ENCODE results near the gene CCDC83.
"Not testable (repeated sequence)": the region's sequence is repeated elsewhere in the genome, so short reads cannot be mapped to it uniquely, and the experiment has no call there.

Gene CCDC83

DNA sequence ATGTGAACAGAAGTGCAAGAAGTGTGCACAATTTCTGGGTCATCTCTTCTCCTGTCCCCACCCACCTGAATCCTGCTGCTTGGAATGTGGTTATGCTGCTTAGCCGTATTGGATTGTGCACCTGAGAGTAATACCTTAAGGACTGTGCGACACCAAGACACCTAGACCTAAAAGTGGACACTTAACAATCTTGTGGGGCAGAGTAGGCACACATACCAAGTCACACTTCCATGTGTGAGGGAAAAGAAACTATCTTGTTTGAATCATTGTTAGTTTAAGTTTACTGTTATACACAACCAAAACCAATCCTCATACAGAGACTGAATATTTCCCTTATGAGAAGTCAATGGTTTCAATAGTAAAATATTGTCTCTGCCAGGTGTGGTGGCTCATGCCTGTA is 93.7 kb downstream of the CCDC83 start:
- H3K4me1 ChIP-seq (ENCODE audit: control insufficient read depth, low read depth, low read length): no peaks in the 10 kb centered on the region
- H3K4me3 ChIP-seq (ENCODE audit: low read length): no peak overlapping the region
- no peaks in the 10 kb centered on the region for H3K27me3 ChIP-seq (ENCODE audit: control insufficient read depth, insufficient read depth, low read length)
- H3K27ac ChIP-seq (ENCODE audit: low read length): no peak overlapping the region
- H3K9ac ChIP-seq (ENCODE audit: low read length): no peak overlapping the region
- no peaks in the 10 kb centered on the region for H3K36me3 ChIP-seq (ENCODE audit: control insufficient read depth, low read depth, low read length)
- no peaks in the 10 kb centered on the region for H3K9me3 ChIP-seq (ENCODE audit: control insufficient read depth, low read depth, low read length)

DNA sequence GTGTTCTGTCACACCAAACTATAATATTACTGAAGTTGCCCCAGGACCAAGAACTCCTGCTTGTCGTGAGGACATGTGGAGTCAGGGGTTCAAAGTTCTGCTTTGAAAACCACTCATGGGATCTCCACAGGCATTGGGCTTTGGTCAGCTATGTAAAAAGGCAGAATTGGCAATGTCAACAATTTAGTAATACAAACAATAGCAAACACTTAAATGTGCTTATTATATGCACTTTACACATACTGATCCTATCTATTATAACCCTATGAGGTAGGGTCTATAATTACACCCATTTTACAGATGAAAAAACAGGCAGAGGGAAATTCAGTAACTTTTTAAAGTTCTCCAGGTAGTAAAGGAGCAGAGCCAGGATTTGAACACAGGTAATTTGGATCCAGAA is 94.6 kb downstream of the CCDC83 start:
- H3K9me3 ChIP-seq (ENCODE audit: control insufficient read depth, low read depth, low read length): no peaks in the 10 kb centered on the region
- H3K27me3 ChIP-seq (ENCODE audit: control insufficient read depth, insufficient read depth, low read length): no peaks in the 10 kb centered on the region
- H3K36me3 ChIP-seq (ENCODE audit: control insufficient read depth, low read depth, low read length): no peaks in the 10 kb centered on the region
- no peak overlapping the region for H3K4me3 ChIP-seq (ENCODE audit: low read length)
- no peak overlapping the region for H3K27ac ChIP-seq (ENCODE audit: low read length)
- H3K9ac ChIP-seq (ENCODE audit: low read length): no peak overlapping the region
- no peaks in the 10 kb centered on the region for H3K4me1 ChIP-seq (ENCODE audit: control insufficient read depth, low read depth, low read length)

DNA sequence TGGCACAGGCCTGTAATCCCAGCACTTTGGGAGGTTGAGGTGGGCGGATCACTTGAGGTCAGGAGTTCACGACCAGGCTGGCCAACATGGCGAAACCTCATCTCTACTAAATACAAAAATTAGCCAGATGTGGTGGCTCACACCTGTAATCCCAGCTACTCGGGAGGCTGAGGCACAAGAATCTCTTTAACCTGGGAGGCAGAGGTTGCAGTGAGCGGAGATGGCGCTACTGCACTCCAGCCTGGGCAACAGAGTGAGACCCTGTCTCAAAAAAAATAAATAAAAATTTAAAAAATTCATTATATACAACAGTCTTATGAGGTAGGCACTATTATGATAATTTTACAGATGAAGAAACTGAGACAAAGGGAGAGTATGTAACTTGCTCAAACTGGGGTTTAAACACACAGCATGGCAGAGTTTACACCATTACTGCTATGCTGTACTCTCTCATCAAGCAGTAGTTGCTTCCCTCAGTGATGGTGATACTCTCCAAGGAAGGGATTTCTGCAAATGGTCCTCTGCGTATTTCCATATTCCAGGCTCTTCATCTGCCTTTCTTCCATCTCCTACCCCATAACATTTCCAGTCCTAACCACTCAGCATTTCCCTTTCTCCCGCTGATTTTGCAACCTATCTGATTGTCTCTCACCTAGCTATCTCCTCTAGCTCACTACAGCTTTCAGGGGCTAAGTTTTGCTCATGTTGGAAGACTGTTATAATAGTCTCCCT is 95.3 kb downstream of the CCDC83 start:
- Histone ChIP-seq H3K4me1 (ENCODE audit: control insufficient read depth, low read depth, low read length) (no peaks in the 10 kb centered on the region), H3K4me3 (ENCODE audit: low read length) (no peak overlapping the region), H3K27ac (ENCODE audit: low read length) (no peak overlapping the region), H3K9ac (ENCODE audit: low read length) (no peak overlapping the region), H3K36me3 (ENCODE audit: control insufficient read depth, low read depth, low read length) (no peaks in the 10 kb centered on the region), H3K27me3 (ENCODE audit: control insufficient read depth, insufficient read depth, low read length) (no peaks in the 10 kb centered on the region), H3K9me3 (ENCODE audit: control insufficient read depth, low read depth, low read length) (no peaks in the 10 kb centered on the region)

DNA sequence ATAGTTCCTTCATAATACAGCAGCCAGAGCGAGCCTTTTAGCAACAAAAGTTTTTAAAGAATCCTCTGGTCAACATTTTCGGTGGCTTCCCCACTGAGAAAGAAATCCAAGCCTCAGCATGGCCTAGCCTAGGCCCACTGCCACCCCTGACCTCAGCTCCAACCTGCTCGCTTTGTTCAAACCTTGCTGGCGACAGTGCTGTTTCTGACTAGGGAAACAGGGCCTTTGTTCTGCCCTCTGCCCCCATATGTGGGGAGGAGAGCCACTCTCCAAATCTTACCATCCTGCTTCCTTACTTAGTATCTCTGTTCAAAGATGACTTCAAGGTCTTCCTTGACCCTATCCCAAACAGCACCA is 95.8 kb downstream of the CCDC83 start:
- H3K36me3 ChIP-seq (ENCODE audit: control insufficient read depth, low read depth, low read length): peaks cover 2% of the 10 kb centered on the region
- no peaks in the 10 kb centered on the region for H3K27me3 ChIP-seq (ENCODE audit: control insufficient read depth, insufficient read depth, low read length)
- H3K9me3 ChIP-seq (ENCODE audit: control insufficient read depth, low read depth, low read length): no peaks in the 10 kb centered on the region
- H3K4me1 ChIP-seq (ENCODE audit: control insufficient read depth, low read depth, low read length): no peaks in the 10 kb centered on the region
- H3K27ac ChIP-seq (ENCODE audit: low read length): no peak overlapping the region
- no peak overlapping the region for H3K4me3 ChIP-seq (ENCODE audit: low read length)
- H3K9ac ChIP-seq (ENCODE audit: low read length): no peak overlapping the region

DNA sequence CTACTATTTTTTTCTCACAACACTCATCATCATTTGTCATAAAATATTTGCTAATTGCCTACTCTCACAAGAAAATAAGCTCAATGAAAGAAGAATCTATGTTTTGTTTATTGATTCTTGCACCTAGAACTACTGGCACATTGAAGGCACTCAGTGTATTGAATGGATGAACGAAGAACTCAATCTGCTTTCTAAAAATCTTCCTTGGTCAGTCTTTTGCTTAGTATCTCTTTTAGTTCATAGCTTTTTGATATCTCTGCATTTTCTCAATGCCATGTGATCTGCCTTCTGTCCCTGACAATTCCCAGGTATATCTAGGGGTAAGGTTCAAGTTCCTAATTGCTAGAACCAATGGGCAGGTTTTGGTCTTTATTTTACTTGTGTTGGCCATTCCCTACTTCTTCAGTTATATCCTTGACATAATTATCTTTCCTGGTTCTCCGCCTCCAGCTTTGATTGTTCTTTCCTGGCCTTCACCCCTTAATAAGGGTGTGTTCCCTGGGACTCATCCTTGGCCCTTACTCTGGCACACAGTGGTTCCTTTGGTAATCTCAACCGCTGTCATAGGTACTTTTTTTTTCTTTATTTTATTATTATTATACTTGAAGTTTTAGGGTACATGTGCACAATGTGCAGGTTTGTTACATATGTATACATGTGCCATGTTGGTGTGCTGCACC is 96.4 kb downstream of the CCDC83 start:
- H3K9me3 ChIP-seq (ENCODE audit: control insufficient read depth, low read depth, low read length): no peaks in the 10 kb centered on the region
- H3K27ac ChIP-seq (ENCODE audit: low read length): no peak overlapping the region
- H3K4me1 ChIP-seq (ENCODE audit: control insufficient read depth, low read depth, low read length): no peaks in the 10 kb centered on the region
- H3K4me3 ChIP-seq (ENCODE audit: low read length): no peak overlapping the region
- H3K9ac ChIP-seq (ENCODE audit: low read length): no peak overlapping the region
- no peaks in the 10 kb centered on the region for H3K27me3 ChIP-seq (ENCODE audit: control insufficient read depth, insufficient read depth, low read length)
- H3K36me3 ChIP-seq (ENCODE audit: control insufficient read depth, low read depth, low read length): peaks cover 7% of the 10 kb centered on the region

DNA sequence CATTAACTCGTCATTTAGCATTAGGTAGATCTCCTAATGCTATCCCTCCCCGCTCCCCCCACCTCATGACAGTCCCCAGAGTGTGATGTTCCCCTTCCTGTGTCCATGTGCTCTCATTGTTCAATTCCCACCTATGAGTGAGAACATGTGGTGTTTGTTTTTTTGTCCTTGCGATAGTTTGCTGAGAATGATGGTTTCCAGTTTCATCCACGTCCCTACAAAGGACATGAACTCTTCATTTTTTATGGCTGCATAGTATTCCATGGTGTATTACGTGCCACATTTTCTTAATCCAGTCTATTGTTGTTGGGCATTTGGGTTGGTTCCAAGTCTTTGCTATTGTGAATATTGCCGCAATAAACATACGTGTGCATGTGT is 96.9 kb downstream of the CCDC83 start:
- not testable (repeated sequence) for H3K9me3 ChIP-seq (ENCODE audit: control insufficient read depth, low read depth, low read length); H3K4me3 ChIP-seq (ENCODE audit: low read length); H3K27me3 ChIP-seq (ENCODE audit: control insufficient read depth, insufficient read depth, low read length); H3K4me1 ChIP-seq (ENCODE audit: control insufficient read depth, low read depth, low read length); H3K27ac ChIP-seq (ENCODE audit: low read length); H3K9ac ChIP-seq (ENCODE audit: low read length)
- H3K36me3 ChIP-seq (ENCODE audit: control insufficient read depth, low read depth, low read length): peaks cover 12% of the 10 kb centered on the region

DNA sequence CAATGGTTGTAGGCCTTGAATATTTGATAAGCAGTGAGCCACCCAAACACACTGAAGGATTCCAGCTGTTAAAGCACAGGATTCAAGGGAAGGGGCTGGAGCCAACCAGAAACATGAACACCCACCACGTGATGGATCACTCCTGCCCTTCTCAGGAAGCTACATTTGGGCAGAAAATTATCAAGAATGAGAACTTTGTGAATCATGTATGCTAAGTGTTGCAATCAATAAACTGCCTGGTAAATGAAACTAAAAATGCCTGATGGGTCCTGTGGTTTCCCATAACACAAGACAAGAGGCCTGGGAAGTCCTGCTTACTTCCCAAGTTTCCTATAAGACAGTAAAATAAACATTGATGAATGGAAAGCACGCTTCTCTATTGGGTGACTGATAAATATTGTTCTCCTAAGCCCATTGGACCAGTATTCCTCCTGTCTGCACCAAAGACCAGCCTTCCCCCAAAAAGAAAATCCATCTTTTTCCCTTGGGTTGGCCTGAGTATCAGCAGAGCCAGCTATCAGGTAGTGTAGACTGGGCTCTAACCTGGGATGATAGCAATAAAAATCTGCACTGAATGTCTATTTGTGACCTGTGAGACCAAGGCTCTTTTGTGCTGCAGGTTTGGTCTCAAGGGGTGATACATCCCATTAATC is 98.4 kb downstream of the CCDC83 start:
- H3K27me3 ChIP-seq (ENCODE audit: control insufficient read depth, insufficient read depth, low read length): no peaks in the 10 kb centered on the region
- no peaks in the 10 kb centered on the region for H3K9me3 ChIP-seq (ENCODE audit: control insufficient read depth, low read depth, low read length)
- H3K4me3 ChIP-seq (ENCODE audit: low read length): no peak overlapping the region
- H3K36me3 ChIP-seq (ENCODE audit: control insufficient read depth, low read depth, low read length): peaks cover 23% of the 10 kb centered on the region
- no peaks in the 10 kb centered on the region for H3K4me1 ChIP-seq (ENCODE audit: control insufficient read depth, low read depth, low read length)
- no peak overlapping the region for H3K9ac ChIP-seq (ENCODE audit: low read length)
- no peak overlapping the region for H3K27ac ChIP-seq (ENCODE audit: low read length)

DNA sequence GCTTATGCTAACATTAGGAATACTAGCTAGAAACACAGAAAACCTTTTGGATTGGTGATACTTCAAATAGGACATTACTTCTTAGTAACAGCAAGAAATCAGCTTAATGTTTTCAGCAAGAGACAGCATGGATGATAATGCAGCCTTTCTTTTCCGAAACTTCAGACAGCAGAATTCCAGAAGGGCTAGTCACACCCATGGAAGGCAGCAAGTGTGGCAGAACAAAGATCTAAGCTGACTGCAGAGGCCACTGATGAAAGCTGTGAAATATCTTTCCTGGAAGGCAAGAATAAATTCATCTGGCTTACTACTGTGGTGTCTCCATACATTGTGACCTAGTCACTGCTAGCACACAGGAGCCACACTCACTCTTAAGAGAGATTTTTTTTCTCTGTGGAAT is 100.3 kb downstream of the CCDC83 start:
- Histone ChIP-seq H3K27me3 (ENCODE audit: control insufficient read depth, insufficient read depth, low read length) (no peaks in the 10 kb centered on the region), H3K9ac (ENCODE audit: low read length) (no peak overlapping the region), H3K9me3 (ENCODE audit: control insufficient read depth, low read depth, low read length) (no peaks in the 10 kb centered on the region), H3K36me3 (ENCODE audit: control insufficient read depth, low read depth, low read length) (peaks cover 25% of the 10 kb centered on the region), H3K4me3 (ENCODE audit: low read length) (no peak overlapping the region), H3K4me1 (ENCODE audit: control insufficient read depth, low read depth, low read length) (no peaks in the 10 kb centered on the region), H3K27ac (ENCODE audit: low read length) (no peak overlapping the region)

DNA sequence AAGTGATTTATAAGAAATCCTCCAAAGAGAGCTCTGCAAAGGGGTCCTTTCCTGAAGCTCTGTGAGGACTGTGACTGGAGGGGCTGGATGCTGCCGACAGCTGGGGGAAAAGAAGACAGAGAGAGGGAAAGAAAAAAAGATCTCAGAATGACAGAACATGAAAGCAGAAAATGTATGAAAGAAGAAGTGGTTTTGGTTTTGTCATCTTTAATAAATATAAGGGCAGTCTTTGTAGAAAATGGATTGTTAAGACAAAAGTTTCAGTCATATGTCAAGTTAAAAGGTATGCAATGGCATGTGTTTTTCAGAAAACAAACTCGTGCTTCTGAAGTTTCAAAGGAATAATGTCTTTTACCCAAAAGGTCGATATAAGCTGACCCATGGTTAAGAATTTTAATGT is 105.5 kb downstream of the CCDC83 start:
- Histone ChIP-seq H3K4me3 (ENCODE audit: low read length) (no peak overlapping the region), H3K27me3 (ENCODE audit: control insufficient read depth, insufficient read depth, low read length) (no peaks in the 10 kb centered on the region), H3K27ac (ENCODE audit: low read length) (no peak overlapping the region), H3K36me3 (ENCODE audit: control insufficient read depth, low read depth, low read length) (peaks cover 29% of the 10 kb centered on the region), H3K4me1 (ENCODE audit: control insufficient read depth, low read depth, low read length) (no peaks in the 10 kb centered on the region), H3K9me3 (ENCODE audit: control insufficient read depth, low read depth, low read length) (no peaks in the 10 kb centered on the region), H3K9ac (ENCODE audit: low read length) (no peak overlapping the region)

DNA sequence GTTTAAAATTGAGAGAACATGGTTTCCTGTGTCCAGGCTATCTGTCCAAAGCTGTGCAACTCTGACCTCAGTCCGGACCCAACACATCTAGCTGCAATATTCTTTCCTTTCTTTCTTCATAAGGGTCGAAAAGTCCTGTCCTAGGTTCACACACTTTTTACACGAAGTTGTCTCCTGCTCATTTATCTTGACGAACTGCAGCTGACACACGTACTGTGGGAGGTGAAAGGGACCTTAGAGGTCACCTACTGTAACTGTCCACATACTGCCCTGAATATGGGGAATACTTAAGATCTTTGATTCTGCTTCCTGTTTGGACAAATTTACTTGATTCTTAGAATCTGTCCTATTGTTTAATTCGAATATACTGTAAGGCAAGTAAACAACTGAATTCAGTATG is 105.9 kb downstream of the CCDC83 start:
- H3K27ac ChIP-seq (ENCODE audit: low read length): no peak overlapping the region

DNA sequence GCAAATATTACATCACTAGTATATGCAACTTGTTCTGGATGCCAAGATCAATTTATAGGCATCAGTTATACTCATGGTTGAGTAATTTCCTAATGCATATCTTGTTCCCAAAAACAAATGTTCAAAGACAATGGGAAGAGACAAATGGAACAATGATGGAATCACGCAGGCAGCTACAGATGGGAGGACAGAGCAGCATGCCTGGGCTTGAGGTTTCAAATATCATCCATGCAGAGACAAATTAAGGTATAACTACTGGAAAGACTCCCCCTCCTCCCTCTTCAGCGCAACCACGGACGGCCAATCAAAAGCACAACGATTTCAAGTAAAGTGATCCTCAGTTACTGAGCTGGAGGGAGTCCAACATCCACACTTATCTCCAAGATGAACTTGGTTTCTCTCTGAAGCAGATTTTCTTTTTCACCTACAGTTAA is 106.8 kb downstream of the CCDC83 start:
- H3K9ac ChIP-seq (ENCODE audit: low read length): no peak overlapping the region
- H3K36me3 ChIP-seq (ENCODE audit: control insufficient read depth, low read depth, low read length): peaks cover 19% of the 10 kb centered on the region
- H3K4me3 ChIP-seq (ENCODE audit: low read length): no peak overlapping the region
- H3K27ac ChIP-seq (ENCODE audit: low read length): no peak overlapping the region
- no peaks in the 10 kb centered on the region for H3K4me1 ChIP-seq (ENCODE audit: control insufficient read depth, low read depth, low read length)
- no peaks in the 10 kb centered on the region for H3K9me3 ChIP-seq (ENCODE audit: control insufficient read depth, low read depth, low read length)
- no peaks in the 10 kb centered on the region for H3K27me3 ChIP-seq (ENCODE audit: control insufficient read depth, insufficient read depth, low read length)

More for the DNA sequence above, 105.9 kb downstream of the CCDC83 start:
- H3K4me1 ChIP-seq (ENCODE audit: control insufficient read depth, low read depth, low read length): no peaks in the 10 kb centered on the region
- H3K9ac ChIP-seq (ENCODE audit: low read length): no peak overlapping the region
- H3K36me3 ChIP-seq (ENCODE audit: control insufficient read depth, low read depth, low read length): peaks cover 27% of the 10 kb centered on the region
- H3K4me3 ChIP-seq (ENCODE audit: low read length): no peak overlapping the region
- H3K9me3 ChIP-seq (ENCODE audit: control insufficient read depth, low read depth, low read length): no peaks in the 10 kb centered on the region
- no peaks in the 10 kb centered on the region for H3K27me3 ChIP-seq (ENCODE audit: control insufficient read depth, insufficient read depth, low read length)

DNA sequence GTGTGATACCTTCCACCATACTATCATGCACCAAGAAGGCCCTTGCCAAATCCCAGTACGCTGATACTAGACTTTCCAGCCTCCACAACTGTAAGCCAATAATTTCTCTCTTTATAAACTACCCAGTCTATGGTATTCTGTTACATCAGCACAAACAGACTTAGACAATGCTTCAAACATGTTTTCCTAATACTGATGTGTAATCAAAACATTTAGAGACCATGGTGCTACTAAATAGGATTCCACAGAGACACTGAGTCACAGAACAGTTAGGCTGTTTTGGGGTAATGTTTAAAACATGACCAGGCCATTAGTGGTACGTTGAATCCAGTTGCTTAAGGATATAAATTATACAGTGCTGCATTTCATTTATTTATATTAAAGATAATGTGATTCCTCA is 110.0 kb downstream of the CCDC83 start:
- Histone ChIP-seq H3K36me3 (ENCODE audit: control insufficient read depth, low read depth, low read length) (peaks cover 4% of the 10 kb centered on the region), H3K9me3 (ENCODE audit: control insufficient read depth, low read depth, low read length) (no peaks in the 10 kb centered on the region)

More for the DNA sequence above, 110.0 kb downstream of the CCDC83 start:
- Histone ChIP-seq H3K27me3 (ENCODE audit: control insufficient read depth, insufficient read depth, low read length) (no peaks in the 10 kb centered on the region), H3K9ac (ENCODE audit: low read length) (no peak overlapping the region), H3K4me3 (ENCODE audit: low read length) (no peak overlapping the region), H3K27ac (ENCODE audit: low read length) (no peak overlapping the region), H3K4me1 (ENCODE audit: control insufficient read depth, low read depth, low read length) (no peaks in the 10 kb centered on the region)
